ENCODE measurements around the gene CPZ.

The CPZ gene

GRCh38 chr4:8598391-8599090, 6.0 kb downstream of the CPZ start:
- POLR2A ChIA-PET: interaction anchor here (0.5 kb wide), 1 partner anchor 180 kb away, joined by 4 read pairs; no protein-coding TSS in a partner anchor
- CTCF ChIA-PET: interaction anchor here (1.2 to 2.5 kb wide), 2 partner anchors 9 to 320 kb away, joined by 3 to 9 read pairs; no protein-coding TSS in a partner anchor
- TF ChIP-seq, protein P1, sequence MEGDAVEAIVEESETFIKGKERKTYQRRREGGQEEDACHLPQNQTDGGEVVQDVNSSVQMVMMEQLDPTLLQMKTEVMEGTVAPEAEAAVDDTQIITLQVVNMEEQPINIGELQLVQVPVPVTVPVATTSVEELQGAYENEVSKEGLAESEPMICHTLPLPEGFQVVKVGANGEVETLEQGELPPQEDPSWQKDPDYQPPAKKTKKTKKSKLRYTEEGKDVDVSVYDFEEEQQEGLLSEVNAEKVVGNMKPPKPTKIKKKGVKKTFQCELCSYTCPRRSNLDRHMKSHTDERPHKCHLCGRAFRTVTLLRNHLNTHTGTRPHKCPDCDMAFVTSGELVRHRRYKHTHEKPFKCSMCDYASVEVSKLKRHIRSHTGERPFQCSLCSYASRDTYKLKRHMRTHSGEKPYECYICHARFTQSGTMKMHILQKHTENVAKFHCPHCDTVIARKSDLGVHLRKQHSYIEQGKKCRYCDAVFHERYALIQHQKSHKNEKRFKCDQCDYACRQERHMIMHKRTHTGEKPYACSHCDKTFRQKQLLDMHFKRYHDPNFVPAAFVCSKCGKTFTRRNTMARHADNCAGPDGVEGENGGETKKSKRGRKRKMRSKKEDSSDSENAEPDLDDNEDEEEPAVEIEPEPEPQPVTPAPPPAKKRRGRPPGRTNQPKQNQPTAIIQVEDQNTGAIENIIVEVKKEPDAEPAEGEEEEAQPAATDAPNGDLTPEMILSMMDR (IDR thresholded peaks at IDR 0.05; ENCODE audit: control extremely low read depth, extremely low read depth, low read depth, missing control alignments): no peak
- DNase-seq (ENCODE audit: extremely low spot score): no peak

DNA sequence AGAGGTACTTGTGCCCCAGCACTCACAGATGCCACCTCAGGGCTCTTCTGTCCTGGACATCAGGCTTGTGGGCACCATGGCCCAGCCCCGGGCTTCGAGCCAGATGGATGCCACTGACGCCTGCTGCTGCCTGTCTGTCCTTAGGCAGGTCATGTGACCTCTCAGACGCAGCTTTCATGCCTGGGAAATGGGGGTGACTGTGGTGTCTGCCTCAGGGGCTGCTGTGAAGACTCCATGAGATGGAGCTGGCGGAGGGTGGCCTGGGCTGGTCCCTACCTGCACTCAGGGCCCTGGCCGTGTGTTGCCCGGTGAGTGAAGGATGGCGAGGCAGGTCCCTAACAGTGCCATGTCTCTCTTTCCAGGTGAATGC, 6.5 kb downstream of the CPZ start:
- ChIA-PET CTCF (interaction anchor here (2.5 kb wide), 1 partner anchor 9 kb away, joined by 9 read pairs; no protein-coding TSS in a partner anchor), POLR2A (interaction anchor here (0.5 kb wide), 1 partner anchor 181 kb away, joined by 4 read pairs; no protein-coding TSS in a partner anchor)
- TF ChIP-seq, protein P1 (IDR thresholded peaks at IDR 0.05; ENCODE audit: control extremely low read depth, extremely low read depth, low read depth, missing control alignments): no peak
- no peak for DNase-seq (ENCODE audit: extremely low spot score)

DNA sequence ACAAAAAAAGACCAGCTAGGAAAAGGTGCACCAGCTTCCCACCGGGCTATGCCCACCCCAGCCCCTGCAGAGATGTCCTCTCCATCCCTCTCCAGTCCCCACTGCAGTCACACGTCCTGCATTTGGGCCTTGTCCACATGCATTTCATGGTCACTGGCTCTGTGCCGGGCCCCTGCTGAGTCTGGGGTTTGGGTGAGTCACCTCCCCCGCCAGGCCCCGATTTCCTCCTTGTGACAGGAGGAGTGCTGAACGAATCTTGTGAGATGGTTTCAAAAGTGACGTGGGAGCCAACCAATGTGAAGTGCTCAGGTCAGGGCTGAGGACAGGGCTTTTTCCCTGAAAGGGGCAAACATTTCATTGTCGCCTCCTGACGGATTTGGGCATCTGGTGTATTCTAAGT, 7.1 kb downstream of the CPZ start:
- CTCF ChIA-PET: interaction anchor here (1.3 to 2.5 kb wide), 2 partner anchors 8 to 102 kb away, joined by 3 to 9 read pairs; no protein-coding TSS in a partner anchor

GRCh38 chr4:8600266-8600665, 7.7 kb downstream of the CPZ start:
- TF ChIP-seq, protein P1 (IDR thresholded peaks at IDR 0.05; ENCODE audit: control extremely low read depth, extremely low read depth, low read depth, missing control alignments): no peak
- ChIA-PET CTCF (interaction anchor here (1.3 kb wide), 1 partner anchor 103 kb away, joined by 3 read pairs; no protein-coding TSS in a partner anchor), POLR2A (no interaction called here)
- no peak for DNase-seq (ENCODE audit: extremely low spot score)

More for the DNA sequence above, 7.1 kb downstream of the CPZ start:
- DNase-seq (ENCODE audit: extremely low spot score): no peak
- POLR2A ChIA-PET: no interaction called here
- TF ChIP-seq, protein P1 (IDR thresholded peaks at IDR 0.05; ENCODE audit: control extremely low read depth, extremely low read depth, low read depth, missing control alignments): no peak

DNA sequence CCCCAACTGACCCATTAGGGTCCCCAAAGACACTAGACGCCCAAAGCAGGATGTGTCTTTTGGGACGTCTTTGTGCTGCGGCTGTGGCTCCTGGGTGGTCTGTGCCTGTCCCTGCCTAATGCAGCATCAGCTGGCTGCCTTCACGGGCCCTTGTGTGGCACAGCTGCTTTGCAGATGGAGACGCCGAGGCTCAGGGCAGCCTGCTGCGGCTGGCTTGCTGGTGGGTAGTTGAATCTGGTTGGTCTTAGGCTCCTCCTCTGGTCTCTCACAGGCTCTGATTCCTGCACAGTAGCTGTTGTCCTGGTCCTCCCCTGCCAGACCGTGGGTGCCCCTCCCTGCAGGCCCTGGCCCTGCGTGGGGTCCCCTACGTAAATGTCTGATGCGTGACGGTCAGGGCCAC, 8.1 kb downstream of the CPZ start:
- POLR2A ChIA-PET: no interaction called here

GRCh38 chr4:8601086-8601485, 8.5 kb downstream of the CPZ start:
- CTCF ChIA-PET: interaction anchor here (1.3 to 2.2 kb wide), 2 partner anchors 104 to 317 kb away, joined by 3 to 5 read pairs; no protein-coding TSS in a partner anchor
- no peak for DNase-seq (ENCODE audit: extremely low spot score)
- POLR2A ChIA-PET: no interaction called here
- TF ChIP-seq, protein P1 (IDR thresholded peaks at IDR 0.05; ENCODE audit: control extremely low read depth, extremely low read depth, low read depth, missing control alignments): no peak

More for the DNA sequence above, 8.1 kb downstream of the CPZ start:
- TF ChIP-seq, protein P1 (IDR thresholded peaks at IDR 0.05; ENCODE audit: control extremely low read depth, extremely low read depth, low read depth, missing control alignments): no peak
- CTCF ChIA-PET: interaction anchor here (1.3 kb wide), 1 partner anchor 103 kb away, joined by 3 read pairs; no protein-coding TSS in a partner anchor
- DNase-seq (ENCODE audit: extremely low spot score): no peak
